Liver (tissue), 9 donors: ENCODE results near the gene TDRD6. TPM values are rescaled to one million over a fixed set of nuclear protein-coding genes. Genes with fewer than 3 reads are reported as not detected.

Experiments used
- DNase-seq: peaks from one replicate; pipeline ENCODE4 v3.0.0-alpha.2; 2017; ENCODE audit warnings: low spot score
- H3K27ac ChIP-seq, 2 donors: one replicate each; pipeline ENCODE4 v1.7.0; 2013; ENCODE audit warnings: inconsistent platforms in 2 of 2, low read length in 2 of 2, control low read depth in 1 of 2, low read depth in 1 of 2, mild to moderate bottlenecking in 1 of 2
- H3K27me3 ChIP-seq, 4 donors: one replicate each; pipeline versions ENCODE4 v1.6.1 to v1.7.0; 2013; ENCODE audit warnings: low read length in 3 of 4, inconsistent platforms in 1 of 4, mild to moderate bottlenecking in 1 of 4, moderate library complexity in 1 of 4; ENCODE audit not compliant: control insufficient read depth in 4 of 4, insufficient read depth in 4 of 4
- H3K36me3 ChIP-seq, 4 donors: one replicate each; pipeline versions ENCODE4 v1.6.1 to v1.7.0; 2013; ENCODE audit warnings: low read length in 3 of 4, mild to moderate bottlenecking in 3 of 4, low read depth in 1 of 4, moderate library complexity in 1 of 4; ENCODE audit not compliant: control insufficient read depth in 4 of 4, insufficient read depth in 3 of 4
- H3K4me1 ChIP-seq, 4 donors: one replicate each; pipeline versions ENCODE4 v1.6.1 to v1.7.0; 2013; ENCODE audit warnings: low read length in 3 of 4, mild to moderate bottlenecking in 3 of 4, moderate library complexity in 1 of 4; ENCODE audit not compliant: control insufficient read depth in 4 of 4, insufficient read depth in 4 of 4
- H3K4me3 ChIP-seq, 3 donors: one replicate each; pipeline versions ENCODE4 v1.6.1 to v1.7.0; 2013; ENCODE audit warnings: low read length in 3 of 3, control low read depth in 1 of 3, low read depth in 1 of 3, mild to moderate bottlenecking in 1 of 3
- H3K9ac ChIP-seq, 2 donors: one replicate each; pipeline ENCODE4 v1.7.0; 2013; ENCODE audit warnings: low read length in 2 of 2, mild to moderate bottlenecking in 2 of 2, moderate library complexity in 2 of 2, control low read depth in 1 of 2, low read depth in 1 of 2
- H3K9me3 ChIP-seq, 4 donors: one replicate each; pipeline versions ENCODE4 v1.6.1 to v1.7.0; 2013; ENCODE audit warnings: low read length in 3 of 4; ENCODE audit not compliant: control insufficient read depth in 4 of 4
- EGR1 ChIP-seq, 2 donors: IDR thresholded peaks; 2 replicates each; pipeline ENCODE4 v1.6.1; 2016 to 2018; ENCODE audit warnings: antibody characterized with exemption in 2 of 2, low read depth in 2 of 2
- FOXA1 ChIP-seq: IDR thresholded peaks from 2 replicates; pipeline ENCODE4 v1.6.1; 2016; ENCODE audit warnings: antibody characterized with exemption
- FOXA2 ChIP-seq: IDR thresholded peaks from 2 replicates; pipeline ENCODE4 v1.6.1; 2016; ENCODE audit warnings: antibody characterized with exemption
- GABPA ChIP-seq, 2 donors: IDR thresholded peaks in 1 of 2; conservative IDR thresholded peaks in 1 of 2; 2 replicates each; pipeline ENCODE4 v1.6.1; 2016; ENCODE audit warnings: antibody characterized with exemption in 2 of 2, mild to moderate bottlenecking in 1 of 2, moderate library complexity in 1 of 2
- HNF4A ChIP-seq, 2 donors: conservative IDR thresholded peaks; 2 replicates each; pipeline ENCODE4 v1.6.1; 2016; ENCODE audit warnings: antibody characterized with exemption in 2 of 2, mild to moderate bottlenecking in 2 of 2
- HNF4G ChIP-seq: IDR thresholded peaks from 2 replicates; pipeline ENCODE4 v1.6.1; 2016; ENCODE audit warnings: antibody characterized with exemption
- JUND ChIP-seq, 2 donors: IDR thresholded peaks; 2 replicates each; pipeline ENCODE4 v1.6.1; 2016; ENCODE audit warnings: antibody characterized with exemption in 2 of 2
- NR2F2 ChIP-seq: IDR thresholded peaks from 2 replicates; pipeline ENCODE4 v1.6.1; 2016; ENCODE audit warnings: antibody characterized with exemption
- RAD21 ChIP-seq, 2 donors: IDR thresholded peaks; 2 replicates each; pipeline ENCODE4 v1.6.1; 2016; ENCODE audit warnings: antibody characterized with exemption in 2 of 2, mild to moderate bottlenecking in 2 of 2
- REST ChIP-seq: IDR thresholded peaks from 2 replicates; pipeline ENCODE4 v1.6.1; 2016; ENCODE audit warnings: antibody characterized with exemption, mild to moderate bottlenecking
- RXRA ChIP-seq, 2 donors: IDR thresholded peaks; 2 replicates each; pipeline ENCODE4 v1.6.1; 2017 to 2018; ENCODE audit warnings: antibody characterized with exemption in 2 of 2, mild to moderate bottlenecking in 1 of 2
- SP1 ChIP-seq: IDR thresholded peaks from 2 replicates; pipeline ENCODE4 v1.6.1; 2018; ENCODE audit warnings: antibody characterized with exemption, mild to moderate bottlenecking
- TAF1 ChIP-seq: conservative IDR thresholded peaks from 2 replicates; pipeline ENCODE4 v1.6.1; 2016; ENCODE audit warnings: antibody characterized with exemption, mild to moderate bottlenecking
- YY1 ChIP-seq: IDR thresholded peaks from 2 replicates; pipeline ENCODE4 v1.6.1; 2016; ENCODE audit warnings: antibody characterized with exemption, mild to moderate bottlenecking
- ZBTB33 ChIP-seq: IDR thresholded peaks from 2 replicates; pipeline ENCODE4 v1.6.1; 2016; ENCODE audit warnings: antibody characterized with exemption
- WGBS: extraction: QIAGEN DNeasy Blood & Tissue Kit; methylation state at CpG from one replicate; pipeline ENCODE4 v1.1.7; 2013; 5-methylcytosine and 5-hydroxymethylcytosine counted together
- polyA plus RNA-seq, 2 donors: library from polyadenylated mRNA; stranded (reverse) in 1 of 2; unstranded in 1 of 2; fragments of 200-250 nt in 1 of 2; fragments of >200 nt in 1 of 2; fragmentation: Nextera tagmentation in 1 of 2; extraction: Ambion mirVana in 1 of 2; gene quantifications; one replicate each; pipeline versions ENCODE4 v1.2.1 to v1.2.3, GENCODE V29; 2013 to 2015
- total RNA-seq, 2 donors: library from RNA; depleted of rRNA; stranded (reverse); fragments of >200 nt; gene quantifications; one replicate each; pipeline ENCODE4 v1.2.3, GENCODE V29; 2014
- TF ChIP-seq, protein P1 (sequence below): fragments of 150-350 bp; IDR thresholded peaks from 2 replicates; pipeline ENCODE4 v1.5.1; 2017; ENCODE audit warnings: improper control_type of control experiment, low read depth, low read length; ENCODE audit not compliant: missing input control
- TF ChIP-seq, protein P2 (sequence below): IDR thresholded peaks from 2 replicates; pipeline ENCODE4 v1.6.1; 2016; ENCODE audit warnings: antibody characterized with exemption
- TF ChIP-seq, protein P3 (sequence below): IDR thresholded peaks from 2 replicates; pipeline ENCODE4 v1.6.1; 2016; ENCODE audit warnings: antibody characterized with exemption
- donor health status: healthy.
- donor health status: healthy.
- donor health status: healthy.
- donor health status: healthy.
- donor health status: healthy.

TDRD6 gene
- total and polyA plus RNA-seq, 4 donors: 0.07 to 2.0 (median 0.53) TPM

DNA sequence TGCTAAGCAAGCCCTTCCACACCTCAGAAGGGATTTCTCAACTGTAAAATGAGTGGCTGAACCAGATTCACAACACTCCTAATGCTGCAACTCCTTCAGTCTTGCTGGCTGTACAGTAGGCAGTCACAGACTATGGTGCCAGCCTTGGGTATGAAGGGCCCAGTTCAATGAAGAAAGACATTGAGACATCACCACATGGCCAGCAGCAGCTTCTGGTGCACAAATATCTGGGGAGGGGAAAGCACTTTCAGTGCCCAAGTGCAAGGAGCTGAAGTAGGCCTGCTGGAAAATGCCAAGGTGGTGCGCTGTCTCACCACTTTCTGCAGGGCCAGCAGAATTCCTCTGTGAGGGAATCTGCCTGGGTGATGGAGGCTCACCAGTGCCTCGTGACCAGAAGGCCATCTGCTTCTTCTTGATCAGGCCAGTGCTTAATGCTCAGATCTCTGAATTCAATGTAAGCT is 45.7 kb downstream of the TDRD6 start:
- H3K4me3 ChIP-seq: no peak overlapping the region

More for the DNA sequence above, 45.7 kb downstream of the TDRD6 start:
- H3K36me3 ChIP-seq: no peaks in the 10 kb centered on the region
- no peaks in the 10 kb centered on the region for H3K9me3 ChIP-seq
- H3K9ac ChIP-seq: no peak overlapping the region
- peaks cover 0 to 5% (median 2%) of the 10 kb centered on the region in 4 donors for H3K27me3 ChIP-seq
- DNase-seq: no peak
- WGBS: 93% methylated on average over 2 of the region's 2 CpGs
- H3K4me1 ChIP-seq: peaks cover 8 to 13% (median 13%) of the 10 kb centered on the region in 4 donors
- TF ChIP-seq HNF4G: no peak
- TF ChIP-seq JUND (IDR thresholded peaks at IDR 0.05): no peak
- no peak for TF ChIP-seq NR2F2
- no peak for TF ChIP-seq FOXA1
- TF ChIP-seq EGR1 (IDR thresholded peaks at IDR 0.05; ENCODE audit: low read depth in 2 of 2): no peak
- no peak for TF ChIP-seq SP1
- TF ChIP-seq, protein P1, sequence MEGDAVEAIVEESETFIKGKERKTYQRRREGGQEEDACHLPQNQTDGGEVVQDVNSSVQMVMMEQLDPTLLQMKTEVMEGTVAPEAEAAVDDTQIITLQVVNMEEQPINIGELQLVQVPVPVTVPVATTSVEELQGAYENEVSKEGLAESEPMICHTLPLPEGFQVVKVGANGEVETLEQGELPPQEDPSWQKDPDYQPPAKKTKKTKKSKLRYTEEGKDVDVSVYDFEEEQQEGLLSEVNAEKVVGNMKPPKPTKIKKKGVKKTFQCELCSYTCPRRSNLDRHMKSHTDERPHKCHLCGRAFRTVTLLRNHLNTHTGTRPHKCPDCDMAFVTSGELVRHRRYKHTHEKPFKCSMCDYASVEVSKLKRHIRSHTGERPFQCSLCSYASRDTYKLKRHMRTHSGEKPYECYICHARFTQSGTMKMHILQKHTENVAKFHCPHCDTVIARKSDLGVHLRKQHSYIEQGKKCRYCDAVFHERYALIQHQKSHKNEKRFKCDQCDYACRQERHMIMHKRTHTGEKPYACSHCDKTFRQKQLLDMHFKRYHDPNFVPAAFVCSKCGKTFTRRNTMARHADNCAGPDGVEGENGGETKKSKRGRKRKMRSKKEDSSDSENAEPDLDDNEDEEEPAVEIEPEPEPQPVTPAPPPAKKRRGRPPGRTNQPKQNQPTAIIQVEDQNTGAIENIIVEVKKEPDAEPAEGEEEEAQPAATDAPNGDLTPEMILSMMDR: no peak
- TF ChIP-seq, protein P2, sequence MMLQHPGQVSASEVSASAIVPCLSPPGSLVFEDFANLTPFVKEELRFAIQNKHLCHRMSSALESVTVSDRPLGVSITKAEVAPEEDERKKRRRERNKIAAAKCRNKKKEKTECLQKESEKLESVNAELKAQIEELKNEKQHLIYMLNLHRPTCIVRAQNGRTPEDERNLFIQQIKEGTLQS: no peak
- no peak for TF ChIP-seq RXRA (IDR thresholded peaks at IDR 0.05)
- TF ChIP-seq RAD21 (IDR thresholded peaks at IDR 0.05): no peak
- TF ChIP-seq TAF1: no peak
- no peak for TF ChIP-seq GABPA (IDR thresholded peaks at IDR 0.05 in 1 of 2, conservative IDR thresholded peaks at IDR 0.05 in 1 of 2)
- no peak for TF ChIP-seq REST
- TF ChIP-seq FOXA2: no peak
- no peak for TF ChIP-seq YY1
- no peak for TF ChIP-seq ZBTB33
- TF ChIP-seq, protein P3, sequence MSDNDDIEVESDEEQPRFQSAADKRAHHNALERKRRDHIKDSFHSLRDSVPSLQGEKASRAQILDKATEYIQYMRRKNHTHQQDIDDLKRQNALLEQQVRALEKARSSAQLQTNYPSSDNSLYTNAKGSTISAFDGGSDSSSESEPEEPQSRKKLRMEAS: no peak
- no peak for TF ChIP-seq HNF4A (conservative IDR thresholded peaks at IDR 0.05)
- no peak overlapping the region for H3K27ac ChIP-seq
